Right cardiac atrium (tissue), 5 donors: ENCODE measurements around the gene GTF2IRD2. TPM values are rescaled to one million over a fixed set of nuclear protein-coding genes. Genes with fewer than 3 reads are reported as not detected.
"Not testable (repeated sequence)": the region's sequence is repeated elsewhere in the genome, so short reads cannot be mapped to it uniquely, and the experiment has no call there.

Experiments used
- ATAC-seq, 2 donors: fragments of 200-7000 bp; cut with Tn5 transposase; one replicate each; pipeline versions ENCODE4 v1.8.0 to v1.9.1; 2020; ENCODE audit warnings: moderate library complexity in 2 of 2, mild to moderate bottlenecking in 1 of 2
- DNase-seq, 3 donors: peaks; one replicate each; pipeline ENCODE4 v3.0.0-alpha.2; 2020
- H3K27ac ChIP-seq: one replicate; pipeline ENCODE4 v1.5.1; 2013; ENCODE audit warnings: mild to moderate bottlenecking, low read length, control low read depth, moderate library complexity
- H3K27me3 ChIP-seq: one replicate; pipeline ENCODE4 v1.6.1; 2013; ENCODE audit not compliant: control insufficient read depth, insufficient read depth
- H3K4me1 ChIP-seq: one replicate; pipeline ENCODE4 v1.6.1; 2013; ENCODE audit warnings: low read length; ENCODE audit not compliant: control insufficient read depth, insufficient read depth
- H3K4me3 ChIP-seq: one replicate; pipeline ENCODE4 v1.5.1; 2013; ENCODE audit warnings: low read length, control low read depth
- H3K9me3 ChIP-seq: one replicate; pipeline ENCODE4 v1.6.1; 2013; ENCODE audit warnings: low read length; ENCODE audit not compliant: control insufficient read depth
- WGBS: extraction: QIAGEN DNeasy Blood & Tissue Kit; methylation state at CpG from one replicate; pipeline ENCODE4 v1.1.7; 2013; 5-methylcytosine and 5-hydroxymethylcytosine counted together
- intact Hi-C, 4 donors: fragments of 100-400 bp; cut with DNase I; formaldehyde crosslinking; loops; one replicate each; pipeline versions ENCODE4 v1.11.0 to v1.14.0; 2022 to 2023
- long read RNA-seq, 4 donors: library from polyadenylated mRNA; unstranded; transcript quantifications; one replicate each; pipeline ENCODE4 v2.0.0, GENCODE V29; 2020 to 2021
- polyA plus RNA-seq: library from polyadenylated mRNA; stranded (reverse); fragments of 200-250 nt; gene quantifications from one replicate; pipeline ENCODE4 v1.2.3, GENCODE V29; 2013
- total RNA-seq, 4 donors: library from RNA; stranded (reverse); fragmentation: NEBNext Ultra II Directional; extraction: Animal tissue kit (Norgen Biotek cat#: 25700); gene quantifications; one replicate each; pipeline ENCODE4 v1.2.1, GENCODE V29; 2021
- donor health status: healthy with polysubstance abuse.
- donor health status: DM: no; HTN: yes; CAD: no.
- donor health status: DM: no; HTN: no; CAD: no.
- donor health status: DM: no; HTN: yes; CAD: no; lungs with severe emphysema.
- donor health status: DM: yes; HTN: yes; CAD: no.

GTF2IRD2 gene
- 10 to 100 TPM; 11.1 to 19.5 (median 12.7) TPM for total RNA-seq
- polyA plus RNA-seq, result 16.9 TPM
- long read RNA-seq, donor 1, transcript GTF2IRD2-201 (16 exons, 3,558 nt), result major isoform, 8 of 23 reads
- long read RNA-seq, donor 1, partial matches to known transcripts, result 5 of 23 reads
- long read RNA-seq, donor 1, other reads (novel, unspliced or antisense), result 8 of 23 reads
- long read RNA-seq, donor 2, partial matches to known transcripts, result 2 of 13 reads
- long read RNA-seq, donor 2, other reads (novel, unspliced or antisense), result 5 of 13 reads
- long read RNA-seq, donor 3, transcript GTF2IRD2-201 (16 exons, 3,558 nt), result major isoform, 11 of 32 reads
- long read RNA-seq, donor 3, partial matches to known transcripts, result 0 of 32 reads
- long read RNA-seq, donor 3, other reads (novel, unspliced or antisense), result 20 of 32 reads
- long read RNA-seq, donor 4, partial matches to known transcripts, result 1 of 10 reads
- long read RNA-seq, donor 4, other reads (novel, unspliced or antisense), result 4 of 10 reads

DNA sequence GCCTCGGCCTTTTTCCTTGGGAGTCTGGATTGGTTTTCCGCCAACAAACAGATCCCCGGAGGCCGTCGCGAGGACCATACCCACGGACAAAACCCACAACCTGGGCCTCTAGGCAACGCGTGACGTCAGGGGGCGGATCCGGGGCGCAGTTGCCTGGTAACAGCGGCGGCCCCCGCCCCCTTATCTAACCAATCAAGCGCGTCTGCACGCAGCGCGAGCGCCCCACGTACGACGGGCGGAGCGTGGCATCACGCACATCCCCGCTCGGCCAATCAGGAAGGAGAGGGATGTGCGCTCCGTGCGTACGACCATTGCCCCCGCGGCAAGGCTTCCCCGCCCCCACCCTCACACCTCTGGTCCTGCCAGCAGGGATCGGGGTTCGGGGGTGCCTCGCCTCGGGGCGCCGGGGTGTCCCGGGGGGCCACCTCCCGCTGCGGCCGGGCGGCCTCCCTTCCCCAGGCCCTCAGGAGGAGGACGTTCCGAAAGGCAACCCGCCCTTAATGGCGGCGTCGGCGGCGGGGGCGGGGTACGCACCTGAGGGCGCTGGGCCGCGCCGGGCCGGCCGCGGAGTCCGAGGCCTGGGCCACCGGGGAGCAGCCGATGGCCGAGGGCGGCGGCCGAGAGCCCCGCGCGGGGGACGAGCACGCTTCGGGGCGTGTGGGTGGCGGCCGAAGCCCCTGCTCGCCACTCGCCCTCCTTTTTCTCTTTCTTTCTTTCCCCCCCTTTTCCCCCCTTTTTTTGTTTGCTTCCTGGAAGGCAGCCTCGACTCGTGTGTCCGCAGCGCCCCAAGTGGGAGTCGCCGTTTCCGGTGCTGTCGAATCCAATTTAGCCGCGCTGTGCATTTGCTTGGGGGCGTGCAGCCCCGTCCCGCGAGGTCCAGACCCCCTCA, at the start of gene GTF2IRD2:
TSS of gene GTF2IRD2 (minus strand) at position 773 of the 889 bp plus-strand sequence. CDS start 15,227 bp downstream, outside the sequence.
- H3K4me1 ChIP-seq, H3K9me3 ChIP-seq, intact Hi-C loops, H3K4me3 ChIP-seq, H3K27ac ChIP-seq, H3K27me3 ChIP-seq: not testable (repeated sequence)
- DNase-seq, result peak in 1 of 3 donors; percentile 77
- peak; percentile 95 to 97 for ATAC-seq
- no CpG with 5 or more reads among the region's 97 CpGs for WGBS

- H3K9me3 ChIP-seq, H3K27me3 ChIP-seq, intact Hi-C loops, H3K4me1 ChIP-seq: not testable (repeated sequence)
- WGBS, result under 1% methylated on average over 54 of the region's 84 CpGs
- DNase-seq (peak; percentile 90 to 96 (median 95)), ATAC-seq (peak; percentile 93 to 96)
- peak overlapping the region; percentile 95 for H3K27ac ChIP-seq
- H3K4me3 ChIP-seq, result peak overlapping the region; percentile 54
Observed at GRCh38 chr7:74890158-74891123, 39.0 kb upstream of the GTF2IRD2 start.

GRCh38 chr7:74889518-74890129, 38.2 kb upstream of the GTF2IRD2 start:
- H3K4me3 ChIP-seq, H3K27me3 ChIP-seq, H3K27ac ChIP-seq, DNase-seq, intact Hi-C loops, H3K9me3 ChIP-seq, H3K4me1 ChIP-seq: not testable (repeated sequence)
- ATAC-seq, result peak in 1 of 2 donors; percentile 6
- 76% methylated on average over 11 of the region's 31 CpGs for WGBS

GRCh38 chr7:74885295-74885694, 33.9 kb upstream of the GTF2IRD2 start:
- intact Hi-C loops, DNase-seq, H3K27ac ChIP-seq, H3K4me1 ChIP-seq, H3K4me3 ChIP-seq, ATAC-seq, H3K9me3 ChIP-seq, H3K27me3 ChIP-seq: not testable (repeated sequence)
- WGBS, result 96% methylated on average over 2 of the region's 3 CpGs

- intact Hi-C loops, H3K4me3 ChIP-seq, H3K4me1 ChIP-seq, H3K27ac ChIP-seq, H3K9me3 ChIP-seq, H3K27me3 ChIP-seq, DNase-seq: not testable (repeated sequence)
- 50% methylated on average over 6 of the region's 9 CpGs for WGBS
- ATAC-seq, result peak in 1 of 2 donors; percentile 70
Observed at GRCh38 chr7:74882110-74882509, 30.7 kb upstream of the GTF2IRD2 start.

GRCh38 chr7:74874748-74875512, 23.5 kb upstream of the GTF2IRD2 start:
- H3K27me3 ChIP-seq, H3K4me1 ChIP-seq, intact Hi-C loops, H3K4me3 ChIP-seq, H3K9me3 ChIP-seq: not testable (repeated sequence)
- 29% methylated on average over 18 of the region's 20 CpGs for WGBS
- DNase-seq, result peak; percentile 70 to 87 (median 86)
- ATAC-seq, result peak; percentile 94
- peak overlapping the region; percentile 24 for H3K27ac ChIP-seq

- H3K4me1 ChIP-seq, DNase-seq, H3K27me3 ChIP-seq, intact Hi-C loops, H3K27ac ChIP-seq, H3K9me3 ChIP-seq, H3K4me3 ChIP-seq: not testable (repeated sequence)
- ATAC-seq, result peak in 1 of 2 donors; percentile 40
- WGBS, result 44% methylated on average over 8 of the region's 10 CpGs
Observed at GRCh38 chr7:74874104-74874747, 22.8 kb upstream of the GTF2IRD2 start.

- H3K27ac ChIP-seq, intact Hi-C loops, H3K4me1 ChIP-seq, H3K9me3 ChIP-seq, H3K4me3 ChIP-seq, H3K27me3 ChIP-seq, ATAC-seq: not testable (repeated sequence)
- peak in 1 of 3 donors; percentile 32 for DNase-seq
- WGBS, result 94% methylated on average over 9 of the region's 9 CpGs
Observed at GRCh38 chr7:74872542-74872941, 21.1 kb upstream of the GTF2IRD2 start.

DNA sequence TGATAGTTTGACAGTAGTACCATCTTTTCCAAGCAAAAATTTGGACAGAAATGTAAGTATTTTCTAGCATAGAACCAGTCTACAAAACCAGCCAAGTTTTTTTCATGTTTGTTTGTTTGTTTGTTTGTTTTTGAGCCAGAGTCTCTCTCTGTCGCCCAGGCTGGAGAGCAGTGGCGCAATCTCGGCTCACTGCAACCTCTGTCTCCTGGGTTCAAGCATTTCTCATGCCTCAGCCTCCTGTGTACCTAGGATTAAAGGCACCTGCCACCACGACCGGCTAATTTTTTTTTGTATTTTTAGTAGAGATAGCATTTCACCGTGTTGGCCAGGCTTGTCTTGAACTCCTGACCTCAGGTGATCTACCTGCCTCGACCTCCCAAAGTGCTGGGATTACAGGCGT, 14.4 kb upstream of the GTF2IRD2 start:
- intact Hi-C loops, H3K9me3 ChIP-seq, H3K27ac ChIP-seq, H3K27me3 ChIP-seq, H3K4me3 ChIP-seq, ATAC-seq, H3K4me1 ChIP-seq: not testable (repeated sequence)
- peak in 1 of 3 donors; percentile 10 for DNase-seq
- 71% methylated on average over 8 of the region's 8 CpGs for WGBS
